Inflammatory macrophage treated with lipopolysaccharide for 1 hour (primary cell): ENCODE data around the gene TTLL5.

Experiments used
- DNase-seq, 2 donors: peaks; one replicate each; pipeline ENCODE4 v3.0.0-alpha.2; 2020 to 2022

The TTLL5 gene

DNA sequence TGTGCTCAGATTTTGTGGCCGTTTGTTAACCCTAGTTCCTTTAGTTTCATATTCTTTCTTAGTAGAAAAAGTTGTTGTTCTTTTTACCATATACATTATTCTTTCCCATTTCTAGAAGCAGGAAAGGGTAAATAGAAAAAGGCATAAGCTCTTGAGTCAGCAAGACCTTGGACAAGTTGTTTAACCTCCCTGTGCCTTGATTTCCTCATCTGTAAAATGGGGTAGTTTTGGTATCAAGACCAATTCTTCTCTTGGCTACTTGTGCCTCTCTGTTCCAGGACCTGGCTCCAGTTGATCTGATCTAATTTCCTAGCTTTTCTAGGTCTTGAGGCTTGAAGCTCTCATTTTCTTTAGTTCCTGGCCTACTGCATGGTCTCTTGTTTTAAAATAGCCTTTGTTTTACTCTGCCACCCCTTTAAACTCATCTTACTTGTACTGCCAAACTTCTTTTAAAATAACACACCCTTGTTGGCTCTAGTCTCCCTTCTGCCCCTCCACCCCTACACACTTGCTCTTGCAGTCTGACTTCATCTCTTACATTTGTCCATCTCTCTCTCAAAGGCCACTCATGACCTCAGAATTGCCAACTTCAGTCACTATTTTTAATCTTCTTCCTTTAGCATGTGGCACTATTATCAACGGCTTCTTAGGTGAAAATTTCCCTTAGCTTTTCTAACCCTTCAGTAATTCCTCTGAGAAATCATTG lies 143.7 kb downstream of the TTLL5 start:
- no peak for DNase-seq

DNA sequence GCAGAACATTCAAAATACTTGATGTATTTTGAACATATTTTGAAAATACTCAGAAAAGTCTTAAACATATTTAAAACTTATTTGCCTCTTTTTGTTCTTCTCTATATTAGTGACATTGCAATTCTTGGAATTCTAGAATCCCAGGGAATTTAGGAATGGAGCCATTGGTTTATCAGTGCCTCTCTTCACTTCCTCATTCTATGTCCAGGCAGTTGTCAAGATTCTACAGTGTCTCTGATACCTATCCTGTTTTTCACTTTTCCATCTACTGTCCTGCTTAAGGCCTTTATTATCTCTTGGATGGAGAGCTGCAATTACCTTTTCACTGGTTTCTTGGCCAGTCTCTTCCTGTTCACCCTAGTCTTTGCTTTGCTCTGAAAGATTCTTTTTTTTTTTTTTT lies 144.6 kb downstream of the TTLL5 start:
- DNase-seq = no peak

DNA sequence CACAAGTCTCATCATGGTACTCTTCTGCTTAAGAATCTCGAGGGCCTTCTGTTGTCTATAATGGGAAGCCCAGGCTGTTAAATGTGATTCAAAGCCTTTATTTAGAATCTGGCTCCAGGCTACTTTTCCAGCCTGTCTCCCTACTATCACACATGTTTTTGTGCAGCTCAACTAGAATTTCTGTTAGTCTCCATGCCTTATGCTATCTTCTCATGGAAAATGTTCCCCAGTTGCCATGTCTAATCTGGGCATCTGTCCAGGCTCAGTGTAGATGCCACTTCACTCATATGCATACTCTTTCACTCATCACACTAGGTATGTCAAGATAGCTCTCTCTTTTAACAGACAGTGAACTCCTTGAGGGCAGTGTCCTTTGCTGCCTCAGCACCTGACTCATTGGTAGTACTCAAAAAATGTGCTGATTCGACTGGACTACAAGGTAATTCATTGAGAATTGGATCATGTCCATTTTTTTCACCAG lies 145.3 kb downstream of the TTLL5 start:
- DNase-seq = no peak

DNA sequence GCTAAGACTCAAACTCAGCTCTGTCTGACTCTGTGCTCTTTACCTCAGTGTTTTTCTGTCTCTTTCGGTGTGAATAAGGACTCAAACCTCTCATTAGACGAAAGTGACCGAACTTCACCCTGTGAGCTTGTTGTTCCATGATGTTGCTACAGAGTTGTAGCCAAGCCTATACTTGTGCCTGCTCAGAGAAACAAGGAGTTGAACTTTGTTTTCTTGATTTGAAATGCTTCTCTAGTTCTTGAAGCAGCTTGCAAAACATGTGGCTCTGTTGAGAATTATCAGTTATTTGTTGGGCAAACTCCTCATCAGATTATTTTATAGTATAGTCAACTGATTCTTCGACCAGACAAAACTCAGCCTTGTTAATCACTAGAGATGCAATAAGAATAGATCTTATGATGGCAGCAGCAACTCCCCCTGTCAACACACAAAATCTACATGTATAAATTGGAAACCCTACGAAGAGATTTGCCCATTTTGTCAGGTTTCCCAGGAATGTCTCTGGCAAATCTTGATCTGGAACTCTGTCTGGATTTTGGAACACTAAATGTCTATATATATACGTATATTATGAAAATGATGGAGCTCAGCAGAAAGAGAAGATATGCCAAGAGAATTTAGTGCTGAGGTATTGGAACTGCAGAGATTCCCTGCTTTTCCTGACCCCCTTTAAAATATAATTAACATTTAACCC lies 146.8 kb downstream of the TTLL5 start:
- no peak for DNase-seq

DNA sequence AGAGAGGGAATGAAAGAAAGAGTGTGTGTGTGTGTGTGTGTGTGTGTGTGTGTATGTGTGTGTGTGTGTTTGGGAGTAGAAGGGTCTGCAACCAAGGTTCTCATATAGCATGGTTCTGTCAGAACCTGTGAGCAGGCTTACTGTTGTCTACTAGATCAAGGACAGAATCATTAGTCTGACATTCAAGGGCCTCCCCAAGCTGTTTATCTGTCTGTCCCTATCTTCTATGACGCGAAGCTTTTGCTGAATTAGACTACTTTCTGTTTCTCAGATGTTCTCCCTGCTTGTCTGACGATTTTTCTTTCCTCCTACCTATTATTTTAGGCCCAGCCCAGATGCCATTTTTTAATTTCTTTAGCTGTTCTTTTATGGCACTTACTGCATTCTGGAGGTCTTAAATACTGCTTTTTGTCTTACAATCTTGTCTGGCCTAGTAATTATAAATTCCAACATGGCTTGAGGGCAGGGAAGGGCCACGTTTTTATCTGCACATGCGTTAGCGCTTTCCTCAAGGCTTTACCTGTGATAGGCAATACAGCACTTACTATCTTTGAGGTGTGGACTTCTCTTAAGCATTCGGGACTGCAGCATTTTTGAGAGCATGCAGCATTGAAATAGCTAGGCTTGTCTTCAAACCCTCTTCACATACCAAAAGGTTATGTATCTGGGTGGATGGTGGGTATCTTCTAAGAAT lies 150.2 kb downstream of the TTLL5 start:
- no peak for DNase-seq

DNA sequence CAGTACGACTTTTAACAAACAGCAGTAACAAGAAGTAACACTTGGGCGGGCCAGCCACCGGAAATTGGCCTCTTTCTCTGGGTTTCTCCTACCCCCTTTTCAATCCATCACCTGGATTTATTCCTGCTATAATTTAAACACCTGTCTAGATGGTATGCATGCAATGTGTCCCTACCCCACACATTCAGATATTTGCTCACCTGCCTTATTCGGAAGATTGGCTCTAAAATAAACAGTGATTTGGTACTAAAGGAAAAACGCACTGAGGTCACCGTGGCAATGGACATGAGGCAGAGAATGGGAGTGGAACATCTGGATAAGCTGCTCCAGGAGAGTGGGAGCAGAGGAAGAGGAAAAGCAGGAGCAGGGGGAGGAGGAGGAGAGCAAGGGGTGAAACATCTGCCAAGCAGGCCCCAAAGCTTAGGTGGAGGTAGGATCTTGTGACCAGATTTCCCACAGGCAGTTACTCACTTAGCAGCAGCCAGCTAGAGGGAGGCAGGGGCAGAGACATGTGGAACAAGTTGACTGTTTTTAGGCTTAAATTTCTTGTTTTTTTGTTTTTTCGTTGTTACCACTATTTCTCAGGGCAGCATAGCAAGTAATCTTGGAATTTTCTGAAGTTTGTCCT lies 150.9 kb downstream of the TTLL5 start:
- no peak for DNase-seq

DNA sequence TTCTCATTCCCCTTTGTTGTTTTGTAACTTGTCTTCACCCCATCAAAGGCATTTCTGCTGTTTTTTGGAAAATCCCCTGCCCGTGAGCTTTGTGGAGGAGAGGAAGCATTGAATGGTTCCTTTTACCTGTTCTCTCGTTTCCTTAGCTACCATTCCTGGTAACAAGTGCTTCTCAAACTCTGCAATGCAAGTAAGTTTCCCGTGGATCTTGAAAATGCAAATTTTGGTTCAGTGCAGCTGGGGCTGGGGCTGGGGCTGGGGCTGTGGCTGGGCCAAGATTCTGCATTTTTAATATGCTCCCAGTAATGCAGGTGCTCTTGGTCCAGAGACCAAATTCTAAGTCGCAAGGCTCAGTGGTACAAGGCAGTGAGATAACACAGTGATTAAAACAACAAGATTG lies 151.6 kb downstream of the TTLL5 start:
- DNase-seq = no peak

DNA sequence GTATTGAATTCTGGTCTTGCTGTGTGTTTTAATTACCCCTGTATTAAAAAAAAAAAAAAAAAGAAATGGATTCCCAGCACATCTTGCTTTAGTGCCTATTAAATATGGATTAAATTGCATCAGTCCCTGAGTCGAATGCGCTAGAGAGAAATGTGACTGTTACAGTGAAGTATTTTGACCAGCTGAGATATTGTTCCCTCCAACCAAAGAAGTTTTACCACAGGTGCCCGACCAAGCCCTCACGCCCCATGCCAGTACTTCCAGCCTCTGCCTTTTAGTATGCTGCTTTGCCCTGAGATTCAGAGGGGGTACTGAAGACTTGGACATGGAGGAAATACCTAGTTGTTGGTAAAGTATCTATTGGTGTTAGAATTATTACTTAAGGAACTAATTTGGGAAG lies 159.7 kb downstream of the TTLL5 start:
- DNase-seq = no peak

DNA sequence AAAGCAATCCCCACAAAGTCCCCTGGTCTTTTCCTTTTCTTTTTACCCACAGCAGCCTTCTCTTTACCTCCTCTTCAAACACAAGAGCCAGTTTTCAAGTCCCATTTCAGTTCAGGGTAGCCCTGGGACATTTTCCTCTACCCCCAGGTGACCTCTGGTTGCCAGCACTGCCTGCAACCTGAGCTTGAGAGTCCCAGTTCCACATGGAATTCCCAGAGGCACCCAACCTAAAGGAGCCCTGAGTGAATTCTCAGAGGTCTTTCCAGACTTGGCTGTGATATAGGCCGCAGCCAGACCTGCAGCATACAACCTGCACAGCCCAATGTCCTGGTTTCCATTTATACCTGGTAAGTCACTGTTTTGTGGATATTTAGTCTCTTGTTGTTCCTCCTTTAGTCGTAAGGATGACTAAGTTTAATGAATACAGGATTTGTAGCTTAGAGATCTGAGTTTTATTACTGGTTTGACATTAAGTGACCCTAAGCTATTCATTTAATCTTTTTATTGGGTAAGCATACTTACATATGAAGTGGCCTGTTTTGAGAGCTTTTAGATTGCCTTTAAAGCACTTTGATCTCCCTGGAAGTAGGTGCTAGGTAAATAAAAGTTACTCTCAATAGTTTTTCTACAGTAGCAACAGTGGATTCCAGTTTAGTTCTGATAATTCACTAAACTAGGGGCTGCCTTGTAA lies 160.9 kb downstream of the TTLL5 start:
- DNase-seq = no peak

DNA sequence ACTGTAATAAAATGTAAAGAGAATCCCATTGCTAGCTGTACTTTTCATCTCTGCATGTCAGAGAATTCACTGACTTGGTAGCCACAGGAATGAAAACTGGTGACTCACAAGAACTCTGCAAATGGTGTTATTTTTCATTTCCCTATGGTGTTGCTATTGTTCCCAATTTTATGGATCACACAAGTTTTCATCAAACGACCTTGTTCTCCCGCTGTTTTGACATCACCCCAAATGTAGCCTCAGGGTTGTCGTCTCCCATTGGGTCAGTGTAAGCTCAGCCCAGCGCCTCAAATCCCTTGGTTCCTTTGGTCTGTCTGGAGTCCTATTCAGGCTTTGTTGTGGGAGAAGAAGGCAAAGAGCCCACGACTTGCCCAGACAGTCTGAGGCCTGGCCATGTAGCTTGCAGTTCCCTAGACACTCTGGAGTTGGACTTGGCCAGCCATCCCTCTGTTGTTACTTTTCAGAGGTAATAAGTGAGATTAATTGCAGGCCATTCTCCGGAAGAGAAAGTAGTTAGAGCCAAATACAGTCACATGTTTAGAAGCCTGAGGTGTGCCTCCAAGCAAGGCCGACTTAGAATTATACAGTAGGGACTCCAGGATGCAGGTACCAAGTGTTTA lies 161.6 kb downstream of the TTLL5 start:
- DNase-seq = no peak

DNA sequence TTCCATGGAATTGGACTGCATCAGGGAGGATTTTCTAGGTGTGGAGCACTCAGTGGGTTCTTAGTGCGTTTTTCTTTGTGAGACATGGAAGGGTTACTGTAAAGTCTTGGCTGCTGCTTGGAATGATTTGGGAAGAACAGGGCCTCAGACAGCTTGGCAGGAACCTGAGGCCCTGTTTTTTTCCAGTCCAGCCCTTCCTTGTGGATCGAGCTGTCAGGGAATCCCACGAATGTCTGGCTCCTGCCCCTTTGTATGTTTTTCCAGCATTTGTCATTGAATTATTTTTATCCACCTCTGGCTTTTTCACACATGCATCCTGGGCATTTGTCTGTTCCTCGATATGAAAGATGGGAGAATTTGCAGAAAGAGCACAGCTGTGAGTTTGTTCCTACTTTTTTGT lies 162.3 kb downstream of the TTLL5 start:
- DNase-seq = no peak

DNA sequence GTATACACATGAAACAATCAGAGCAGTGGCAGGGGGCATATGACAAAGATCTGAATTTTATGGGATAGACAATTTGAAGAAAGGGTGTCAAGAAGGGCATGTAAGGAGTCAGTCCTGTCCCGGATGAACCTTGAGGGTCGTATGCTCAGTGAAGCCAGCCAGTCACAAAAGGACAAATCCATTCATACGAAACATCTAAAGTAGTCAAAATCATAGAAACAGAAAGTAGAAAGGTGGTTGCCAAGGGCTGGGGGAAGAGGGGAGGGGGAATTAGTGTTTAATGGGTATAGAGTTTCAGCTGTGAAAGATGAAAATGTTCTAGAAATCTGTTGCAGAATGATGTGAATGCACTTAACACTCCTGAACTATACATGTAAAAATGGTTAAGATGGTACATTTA lies 163.3 kb downstream of the TTLL5 start:
- no peak for DNase-seq

DNA sequence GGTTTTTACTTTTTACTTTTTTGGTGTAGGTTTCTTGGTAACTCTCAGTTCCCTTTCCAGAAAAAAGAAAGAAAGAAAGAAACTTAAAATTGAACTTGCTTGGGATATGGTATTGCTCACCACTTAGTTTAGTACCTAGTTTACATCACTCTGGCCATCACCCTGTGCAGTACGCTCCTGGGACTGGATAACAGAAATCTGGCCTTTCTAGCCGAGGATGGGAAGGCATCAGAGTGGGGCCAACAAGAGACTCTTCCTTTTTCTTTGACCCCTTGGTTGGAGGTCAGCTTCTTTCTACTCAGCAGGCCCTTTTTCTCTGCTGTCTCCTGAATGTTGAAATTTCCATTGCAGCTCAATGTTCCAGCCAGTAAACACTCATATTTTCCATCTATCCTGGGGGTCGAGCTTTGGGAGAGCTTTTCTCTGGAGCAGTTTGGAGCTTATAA lies 164.1 kb downstream of the TTLL5 start:
- DNase-seq = no peak

DNA sequence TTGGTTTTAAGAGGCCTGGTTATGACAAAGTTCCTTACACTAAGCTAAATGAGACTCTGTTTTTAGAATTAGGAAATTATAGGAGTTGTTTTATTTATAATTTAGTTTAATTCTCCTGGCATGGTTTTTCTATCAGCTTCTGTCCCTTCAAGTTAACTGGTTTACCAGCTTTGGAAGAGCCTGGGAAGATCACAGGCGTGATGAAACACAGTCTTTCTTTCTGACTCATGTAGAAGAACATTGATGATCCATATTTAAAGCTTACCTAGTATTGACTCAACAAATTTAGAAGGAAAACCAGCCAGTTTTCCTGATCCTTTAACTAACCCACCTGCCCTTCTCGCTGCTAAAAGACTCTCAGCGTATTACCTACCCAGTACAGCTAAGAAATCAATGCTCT lies 165.6 kb downstream of the TTLL5 start:
- no peak for DNase-seq

DNA sequence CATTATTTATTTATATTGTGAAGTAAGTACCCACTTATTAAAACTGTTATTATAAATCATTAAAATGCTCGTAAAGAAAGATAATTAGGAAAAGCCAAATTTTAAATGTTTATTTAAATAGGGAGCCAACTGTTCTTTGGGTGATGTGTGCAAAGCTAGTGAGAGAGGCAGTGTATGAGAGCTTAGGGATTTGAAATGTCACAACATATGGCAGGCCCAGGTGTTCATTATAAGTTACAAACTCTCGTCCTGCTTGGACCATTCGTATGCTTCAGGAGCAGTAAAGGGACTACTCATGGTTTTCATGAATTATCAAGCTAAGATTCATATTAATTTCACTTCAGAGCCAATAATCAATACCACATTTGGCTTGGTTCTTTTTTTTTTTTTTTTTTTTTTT lies 166.3 kb downstream of the TTLL5 start:
- no peak for DNase-seq

DNA sequence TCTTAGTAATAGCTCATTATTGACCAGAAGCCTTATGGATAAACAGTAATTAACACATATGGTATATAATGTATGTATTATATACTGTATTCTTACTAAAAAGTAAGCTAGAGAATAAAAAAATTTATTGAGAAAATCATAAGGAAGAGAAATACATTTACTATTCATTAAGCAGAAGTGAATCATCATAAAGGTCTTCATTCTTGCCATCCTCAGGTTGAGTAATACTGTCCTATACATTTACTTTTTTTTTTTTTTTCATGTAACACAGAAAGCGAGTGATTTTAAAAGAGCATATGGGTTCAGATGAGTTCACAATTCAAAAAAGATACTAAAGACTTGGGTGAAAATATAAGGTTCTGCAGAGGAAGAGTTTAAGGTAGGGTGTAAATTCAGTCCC lies 168.3 kb downstream of the TTLL5 start:
- no peak for DNase-seq

DNA sequence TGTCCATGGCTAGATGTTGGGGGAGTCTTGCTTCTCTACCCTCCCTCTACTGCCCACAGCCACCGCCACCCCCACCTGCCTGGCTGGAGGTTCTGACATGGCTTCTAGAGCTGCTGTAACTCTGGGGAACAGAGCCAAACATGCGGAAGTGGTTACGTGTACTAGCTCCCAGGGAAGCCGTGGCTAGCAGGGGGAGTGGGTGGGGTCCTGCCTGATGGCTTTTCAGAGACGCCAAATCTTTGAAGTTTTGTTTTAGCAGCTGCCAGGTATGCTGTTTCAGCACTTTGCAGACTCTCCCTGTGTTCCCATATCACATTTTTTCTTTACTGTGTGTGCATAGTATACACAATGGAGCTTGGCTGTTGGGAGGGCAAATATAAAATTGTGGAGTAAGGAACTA lies 170.4 kb downstream of the TTLL5 start:
- peak; percentile 26 to 41 for DNase-seq

DNA sequence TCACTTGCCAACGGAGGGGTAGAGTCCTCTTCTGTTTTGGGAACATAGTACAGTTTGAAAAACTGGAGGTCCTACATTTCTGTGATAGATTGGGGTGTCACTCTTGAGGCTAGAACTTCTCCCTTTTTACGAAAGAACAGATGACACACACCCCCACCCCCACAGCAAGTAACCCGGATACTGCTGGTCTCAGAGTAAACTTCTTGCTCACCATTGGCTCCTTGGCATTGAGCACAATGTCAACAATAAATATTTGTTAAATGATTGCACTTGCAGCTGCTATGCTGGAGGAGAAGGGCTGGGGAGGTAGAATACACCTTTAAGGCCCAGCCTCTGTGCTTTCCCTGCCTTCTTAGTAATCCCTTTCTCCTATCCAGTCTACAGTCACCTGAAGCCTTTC lies 170.9 kb downstream of the TTLL5 start:
- DNase-seq = peak; percentile 24 to 42

DNA sequence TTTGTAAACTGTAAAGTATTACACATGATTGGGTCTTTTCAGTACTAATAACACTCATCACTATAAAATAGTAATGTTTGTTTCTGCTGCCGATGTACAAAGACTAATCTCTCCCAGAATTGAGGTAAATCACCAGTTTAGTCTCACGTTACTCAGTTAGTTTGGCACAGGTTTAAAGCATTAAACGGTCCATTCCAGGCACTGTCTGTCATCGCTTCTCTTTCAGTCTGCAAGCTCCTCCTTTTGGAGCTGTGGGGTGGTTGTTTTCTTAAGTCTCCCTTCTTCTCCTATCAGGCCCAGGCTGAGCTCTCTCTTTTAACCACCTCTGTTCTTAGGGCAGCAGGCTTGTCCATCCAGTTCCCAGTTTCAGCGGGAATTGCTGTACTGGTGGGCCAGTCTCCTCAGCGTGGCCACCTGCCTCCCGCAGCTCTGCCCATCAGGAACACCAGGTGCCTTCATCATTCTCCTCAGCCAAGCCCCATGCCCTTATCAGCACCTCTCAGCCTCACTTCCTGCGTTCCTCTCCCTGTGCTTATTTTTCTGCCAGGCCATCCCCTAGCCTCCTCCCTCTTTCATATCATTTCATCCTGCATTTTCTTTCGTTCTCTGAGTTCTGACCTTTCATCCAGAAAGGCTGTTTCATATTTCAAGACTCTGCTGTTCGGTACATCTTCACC lies 171.7 kb downstream of the TTLL5 start:
- DNase-seq = no peak

DNA sequence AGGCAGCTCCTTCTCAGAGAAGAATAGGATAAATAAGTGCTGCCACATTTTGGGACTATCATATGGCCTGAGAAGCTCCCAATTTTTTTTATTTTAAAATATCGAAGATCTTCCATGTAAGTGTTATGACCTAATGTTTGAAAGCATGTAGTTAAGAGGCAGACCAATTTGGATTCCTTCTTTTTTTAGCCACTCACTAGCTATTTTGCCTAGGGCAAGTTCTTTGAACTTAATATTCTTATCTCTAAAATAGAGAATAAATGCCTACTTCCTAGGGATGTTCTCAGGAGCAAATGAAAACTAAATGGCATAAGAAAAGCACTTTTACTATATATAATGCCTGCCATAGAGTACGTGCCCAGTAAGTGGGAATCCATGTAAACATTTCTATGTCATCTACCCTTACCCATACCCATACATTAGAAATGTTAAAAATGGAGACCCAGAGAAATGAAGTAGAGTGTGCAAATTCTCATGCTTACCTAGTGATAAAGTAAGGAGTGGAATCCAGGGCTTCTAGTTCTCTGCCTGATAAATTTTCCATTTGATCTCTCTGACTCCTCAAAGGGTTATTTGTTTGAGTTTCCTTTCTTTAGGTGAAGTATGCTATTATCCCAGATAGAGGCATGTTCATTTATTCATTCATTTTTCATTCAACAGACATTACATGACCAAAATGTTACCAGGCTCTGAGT lies 172.4 kb downstream of the TTLL5 start:
- no peak for DNase-seq

DNA sequence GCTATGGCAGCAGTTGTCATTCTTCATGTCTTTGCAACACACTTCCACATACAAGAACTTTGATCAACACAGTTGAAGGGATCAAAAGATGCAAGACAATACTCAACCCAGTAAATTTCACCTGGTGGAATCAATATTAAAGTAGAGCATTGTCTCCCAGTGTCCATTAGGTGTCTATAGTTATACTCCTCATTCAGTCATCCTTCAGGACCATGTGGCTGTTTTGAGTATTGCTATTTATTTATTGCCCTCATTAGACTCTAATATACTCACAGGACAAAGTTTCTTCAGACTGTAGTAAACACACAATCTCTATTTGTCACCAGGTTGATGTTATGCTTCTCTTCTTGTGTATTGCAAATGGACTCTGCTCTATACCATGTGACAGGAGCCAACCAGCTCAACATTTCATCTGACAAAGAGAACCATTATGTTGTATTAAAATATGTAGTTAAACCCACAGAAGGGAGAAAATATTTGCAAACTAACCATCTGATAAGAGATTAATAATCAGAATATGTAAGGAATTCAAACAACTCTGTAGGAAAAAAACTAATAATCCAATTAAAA lies 174.2 kb downstream of the TTLL5 start:
- no peak for DNase-seq
